K562 (cell line): ENCODE data around the gene TMEM185A. TPM values are rescaled to one million over a fixed set of nuclear protein-coding genes. Genes with fewer than 3 reads are reported as not detected.

Experiments used
- ATAC-seq: fragments of 200-7000 bp; cut with Tn5 transposase; 3 replicates; pipeline ENCODE4 v1.9.1; 2020; ENCODE audit warnings: moderate library complexity
- BruUV-seq: library from RNA; stranded (reverse); fragments of 400-500 nt; replicated peaks from 2 replicates; lab custom pipeline; 2021; lab: Mats Ljungman, UMichigan
- CTCF ChIA-PET: fragments of 300-600 bp; formaldehyde crosslinking; extraction: SDS; loops from one replicate; lab custom pipeline; 2021; ENCODE audit warnings: low intra/inter-chr PET ratio; lab: Yijun Ruan, JAX
- POLR2A ChIA-PET: fragments of 300-600, 350-650 bp; sonication (Branson Sonifier 250); formaldehyde crosslinking; extraction: SDS; loops from one replicate; lab custom pipeline; 2021; ENCODE audit warnings: antibody characterized with exemption, inconsistent platforms; lab: Yijun Ruan, JAX
- DNase-seq, 4 experiments: peaks; one replicate each; pipeline versions ENCODE4 v3.0.0 to v3.0.0-alpha.2; 2011 to 2018; ENCODE audit warnings: low spot score in 3 of 4, mixed read lengths in 3 of 4; ENCODE audit errors: extremely low read depth in 1 of 4
- FAIRE-seq: peaks from 2 replicates; lab custom pipeline; 2011; peaks lifted over from hg19 to GRCh38; lab: Jason Lieb, UNC
- H2AFZ ChIP-seq: 2 replicates; pipeline ENCODE4 v1.6.0; 2011; ENCODE audit warnings: low read depth, low read length, control low read depth, inconsistent platforms
- H3K27ac ChIP-seq: fragments of 200-600 bp; 3 replicates; pipeline ENCODE4 v1.8.0; 2011; ENCODE audit warnings: low read depth, mild to moderate bottlenecking, control low read depth, inconsistent platforms, low read length, moderate library complexity, mixed read lengths; ENCODE audit errors: extremely low read depth
- H3K27me3 ChIP-seq, 2 experiments: fragments of 300-600 bp in 1 of 2; 2 replicates in 1 of 2; 3 replicates in 1 of 2; pipeline versions ENCODE4 v1.6.0 to v1.8.0; 2011; ENCODE audit warnings: inconsistent platforms in 2 of 2, low read length in 2 of 2, mild to moderate bottlenecking in 1 of 2, mixed read lengths in 1 of 2, moderate library complexity in 1 of 2; ENCODE audit not compliant: control insufficient read depth in 2 of 2, insufficient read depth in 2 of 2
- H3K36me3 ChIP-seq: fragments of 300-600 bp; 3 replicates; pipeline ENCODE4 v1.8.0; 2011; ENCODE audit warnings: mild to moderate bottlenecking, low read length, inconsistent platforms; ENCODE audit not compliant: control insufficient read depth, insufficient read depth
- H3K4me1 ChIP-seq, 2 experiments: fragments of 200-600 bp in 1 of 2; replicated peaks in 1 of 2; 2 replicates in 1 of 2; 3 replicates in 1 of 2; pipeline versions ENCODE4 v1.5.1 to v1.8.0; 2011; ENCODE audit warnings: inconsistent platforms in 2 of 2, low read length in 2 of 2, mild to moderate bottlenecking in 1 of 2, mixed read lengths in 1 of 2, moderate library complexity in 1 of 2; ENCODE audit not compliant: control insufficient read depth in 2 of 2, insufficient read depth in 2 of 2
- H3K4me2 ChIP-seq: 2 replicates; pipeline ENCODE4 v1.6.1; 2011; ENCODE audit warnings: low read length, control low read depth, inconsistent platforms, mixed read lengths; ENCODE audit not compliant: insufficient read depth
- H3K4me3 ChIP-seq: fragments of 200-600 bp; sonication (generic), shearing (Covaris generic); 2 replicates; pipeline ENCODE4 v1.5.1; 2016; ENCODE audit warnings: control low read depth, inconsistent platforms
- H3K79me2 ChIP-seq: fragments of 200-600 bp; 3 replicates; pipeline ENCODE4 v1.8.0; 2011; ENCODE audit warnings: low read length, inconsistent platforms; ENCODE audit not compliant: control insufficient read depth, insufficient read depth
- H3K9ac ChIP-seq, 2 experiments: 2 replicates each; pipeline versions ENCODE4 v1.6.0 to v1.6.1; 2011; ENCODE audit warnings: low read depth in 2 of 2, low read length in 2 of 2, control low read depth in 1 of 2, inconsistent platforms in 1 of 2, mild to moderate bottlenecking in 1 of 2, mixed read lengths in 1 of 2; ENCODE audit not compliant: insufficient read depth in 1 of 2
- H3K9me1 ChIP-seq: one replicate; pipeline ENCODE4 v1.6.0; 2011; ENCODE audit warnings: inconsistent platforms, mild to moderate bottlenecking, low read length, moderate library complexity; ENCODE audit not compliant: control insufficient read depth, insufficient read depth
- H3K9me3 ChIP-seq: replicated peaks from 2 replicates; pipeline ENCODE4 v1.5.1; 2011; ENCODE audit warnings: low read depth, low read length, inconsistent platforms; ENCODE audit not compliant: control insufficient read depth, insufficient read depth
- H4K20me1 ChIP-seq: replicated peaks from 2 replicates; pipeline ENCODE4 v1.6.1; 2011; ENCODE audit warnings: low read length, inconsistent platforms, mixed read lengths; ENCODE audit not compliant: control insufficient read depth, insufficient read depth
- BMI1 ChIP-seq: fragments of 150-350 bp; IDR thresholded peaks from 2 replicates; pipeline ENCODE4 v1.6.1; 2014; ENCODE audit warnings: low read length
- CBFA2T2 ChIP-seq: fragments of 450-650 bp; conservative IDR thresholded peaks from 2 replicates; pipeline ENCODE4 v1.6.1; 2017; ENCODE audit warnings: mild to moderate bottlenecking
- CBFA2T3 ChIP-seq: fragments of 450-650 bp; IDR thresholded peaks from 2 replicates; pipeline ENCODE4 v1.6.1; 2017
- DIDO1 ChIP-seq: fragments of 450-650 bp; IDR thresholded peaks from 2 replicates; pipeline ENCODE4 v1.6.1; 2016; ENCODE audit warnings: low read depth, missing biosample characterization, missing genetic modification characterization
- FOXK2 ChIP-seq, 2 experiments: fragments of 450-650 bp; IDR thresholded peaks in 1 of 2; conservative IDR thresholded peaks in 1 of 2; 2 replicates each; pipeline ENCODE4 v1.6.1; 2016; ENCODE audit warnings: low read depth in 2 of 2, mild to moderate bottlenecking in 1 of 2
- GATAD2B ChIP-seq: fragments of 450-650 bp; IDR thresholded peaks from 2 replicates; pipeline ENCODE4 v1.6.1; 2017; ENCODE audit warnings: mild to moderate bottlenecking, borderline replicate concordance
- PCBP2 ChIP-seq: fragments of 200-400 bp; formaldehyde crosslinking; IDR thresholded peaks from 2 replicates; pipeline ENCODE4 v1.6.1; 2018; ENCODE audit warnings: low read length, low read depth, mild to moderate bottlenecking, moderate library complexity; ENCODE audit not compliant: poor library complexity, severe bottlenecking
- PHF20 ChIP-seq: fragments of 450-650 bp; IDR thresholded peaks from 2 replicates; pipeline ENCODE4 v1.6.1; 2018; ENCODE audit not compliant: partially characterized antibody
- SIN3A ChIP-seq, 2 experiments: fragments of 150-350 bp in 1 of 2; IDR thresholded peaks; 2 replicates each; pipeline ENCODE4 v1.6.1; 2011 to 2016; ENCODE audit warnings: borderline replicate concordance in 2 of 2, low read depth in 2 of 2, low read length in 2 of 2, mild to moderate bottlenecking in 2 of 2, moderate library complexity in 2 of 2; ENCODE audit not compliant: control insufficient read depth in 1 of 2
- SIRT6 ChIP-seq: IDR thresholded peaks from one replicate; pipeline ENCODE4 v1.6.1; 2012; ENCODE audit warnings: low read depth, mild to moderate bottlenecking, control low read depth, inconsistent platforms, low read length, moderate library complexity
- ZC3H11A ChIP-seq: IDR thresholded peaks from 2 replicates; pipeline ENCODE4 v1.6.1; 2012; ENCODE audit warnings: low read depth, low read length, improper control_type of control experiment
- ZNF311 ChIP-seq: fragments of 250-450 bp; sonication (Bioruptor Pico); IDR thresholded peaks from 2 replicates; pipeline ENCODE4 v1.4.0; 2020; ENCODE audit warnings: mild to moderate bottlenecking, moderate library complexity
- ZNF431 ChIP-seq: sonication (generic); formaldehyde crosslinking; IDR thresholded peaks from 2 replicates; pipeline ENCODE4 v1.8.0; 2022; ENCODE audit warnings: mild to moderate bottlenecking, missing genetic modification reagents
- ZNF717 ChIP-seq: fragments of 250-450 bp; sonication (Bioruptor Pico); IDR thresholded peaks from 2 replicates; pipeline ENCODE4 v1.5.0; 2021
- ZNF830 ChIP-seq: fragments of 250-450 bp; sonication (Bioruptor Pico); IDR thresholded peaks from 2 replicates; pipeline ENCODE4 v1.5.0; 2021; ENCODE audit warnings: mild to moderate bottlenecking
- WGBS: fragments of 100-300 bp; shearing (Covaris generic); methylation state at CpG from one replicate; pipeline ENCODE4 v1.1.6; 2016; ENCODE audit warnings: low coverage, mixed read lengths; ENCODE audit not compliant: insufficient coverage; ENCODE audit errors: missing lambda C conversion rate; 5-methylcytosine and 5-hydroxymethylcytosine counted together
- in situ Hi-C: fragments of 300-500 bp; cut with MboI; formaldehyde crosslinking; loops from 4 replicates; pipeline ENCODE4 v1.15.0; 2018; ENCODE audit warnings: inconsistent platforms, mixed read lengths
- intact Hi-C: fragments of 100-400 bp; cut with micrococcal nuclease; formaldehyde crosslinking; loops from 2 replicates; pipeline ENCODE4 v1.14.2; 2022
- polyA plus RNA-seq, 8 experiments: library from polyadenylated mRNA; depleted of rRNA in 4 of 8; stranded (reverse) in 5 of 8; unstranded in 3 of 8; fragments of >200 nt; fragmentation: Nextera tagmentation in 2 of 8; fragmentation: Illumina TruSeq in 1 of 8; extraction: Ambion mirVana in 2 of 8; extraction: Trizol in 1 of 8; gene quantifications; 2 replicates each; pipeline versions ENCODE4 v1.2.1 to v1.2.3, GENCODE V29; 2011 to 2014; ENCODE audit warnings: inconsistent platforms in 1 of 8, missing spikeins in 1 of 8
- total RNA-seq, 7 experiments: library from RNA; depleted of rRNA in 6 of 7; stranded (reverse); fragments of >200 nt in 6 of 7; fragmentation: Illumina TruSeq in 2 of 7; extraction: Trizol in 2 of 7; gene quantifications; 2 replicates each; pipeline versions ENCODE4 v1.2.1 to v1.2.3, GENCODE V29; 2011 to 2021; ENCODE audit warnings: low replicate concordance in 1 of 7
- TF ChIP-seq, protein P1 (sequence below): fragments of 200-800 bp; sonication (Bioruptor generic); IDR thresholded peaks from 2 replicates; pipeline ENCODE4 v1.6.1; 2017; ENCODE audit warnings: missing genetic modification characterization, missing compliant biosample characterization
- TF ChIP-seq, protein P2 (sequence below): fragments of 450-650 bp; formaldehyde crosslinking; IDR thresholded peaks from 2 replicates; pipeline ENCODE4 v1.4.0; 2020; ENCODE audit warnings: mild to moderate bottlenecking, moderate library complexity
- TF ChIP-seq, protein P3 (sequence below): fragments of 450-650 bp; formaldehyde crosslinking; IDR thresholded peaks from 2 replicates; pipeline ENCODE4 v1.4.0; 2022; ENCODE audit warnings: missing genetic modification characterization
- TF ChIP-seq, protein P4 (sequence below): fragments of 450-650 bp; conservative IDR thresholded peaks from 2 replicates; pipeline ENCODE4 v1.6.1; 2016; ENCODE audit warnings: missing genetic modification characterization, low read depth, mild to moderate bottlenecking, missing compliant biosample characterization, moderate library complexity

Gene TMEM185A
- total and polyA plus RNA-seq, 9 of the 15 experiments (the other 6 are each of a cell fraction or from before 2014, with no cell fraction given): 0.97 to 13.7 (median 5.4) TPM

DNA sequence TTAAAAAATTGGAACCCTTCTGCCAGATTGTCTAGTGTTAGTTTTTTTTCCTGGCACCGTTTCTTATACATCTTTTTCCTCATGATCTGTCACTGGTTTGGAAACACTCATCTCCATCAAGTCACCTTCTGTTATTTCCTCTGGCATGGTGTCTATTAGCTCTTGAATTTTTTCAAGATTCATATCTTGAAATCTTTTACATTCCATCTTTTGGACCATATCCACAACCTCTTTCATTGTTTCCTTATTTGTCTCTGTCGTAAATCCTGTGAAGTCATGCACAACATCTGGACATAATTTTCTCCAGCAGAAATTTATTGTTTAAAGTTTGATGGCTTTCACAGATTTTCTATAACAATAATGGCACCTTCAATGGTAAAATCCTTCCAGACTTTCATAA lies 10.2 kb upstream of the TMEM185A start:
- Histone ChIP-seq H3K27me3 (0 out of 5 replicates have a peak, but pooled peaks cover 0 to 7% of the 10 kb centered on the region in 2 experiments), H3K9ac (no peak overlapping the region), H3K79me2 (no peaks in the 10 kb centered on the region), H3K4me2 (no peak overlapping the region), H3K9me1 (no peaks in the 10 kb centered on the region), H2AFZ (no peak overlapping the region), H3K4me3 (no peak overlapping the region), H4K20me1 (no peaks in the 10 kb centered on the region), H3K27ac (no peak overlapping the region), H3K36me3 (no peaks in the 10 kb centered on the region), H3K9me3 (no peaks in the 10 kb centered on the region), H3K4me1 (no peaks in the 10 kb centered on the region)
- intact Hi-C loops: loop anchor here (10.0 kb wide), 1 partner anchor 127 kb away; no protein-coding TSS in a partner anchor
- ATAC-seq: no peak
- in situ Hi-C loops: loop anchor here (25.0 kb wide), 1 partner anchor 130 kb away; the partner anchor contains the start of gene IDS
- ChIA-PET POLR2A (no interaction called here), CTCF (no interaction called here)
- no peak for FAIRE-seq
- 0% methylated on average over 2 of the region's 2 CpGs for WGBS
- DNase-seq: no peak
- BruUV-seq: no TSS peak
- no peak for TF ChIP-seq ZNF830 (CRISPR knock-in tag)
- TF ChIP-seq DIDO1 (tag): no peak
- TF ChIP-seq CBFA2T3: no peak
- TF ChIP-seq PCBP2: no peak
- TF ChIP-seq CBFA2T2: no peak
- TF ChIP-seq GATAD2B: no peak
- TF ChIP-seq, protein P1, sequence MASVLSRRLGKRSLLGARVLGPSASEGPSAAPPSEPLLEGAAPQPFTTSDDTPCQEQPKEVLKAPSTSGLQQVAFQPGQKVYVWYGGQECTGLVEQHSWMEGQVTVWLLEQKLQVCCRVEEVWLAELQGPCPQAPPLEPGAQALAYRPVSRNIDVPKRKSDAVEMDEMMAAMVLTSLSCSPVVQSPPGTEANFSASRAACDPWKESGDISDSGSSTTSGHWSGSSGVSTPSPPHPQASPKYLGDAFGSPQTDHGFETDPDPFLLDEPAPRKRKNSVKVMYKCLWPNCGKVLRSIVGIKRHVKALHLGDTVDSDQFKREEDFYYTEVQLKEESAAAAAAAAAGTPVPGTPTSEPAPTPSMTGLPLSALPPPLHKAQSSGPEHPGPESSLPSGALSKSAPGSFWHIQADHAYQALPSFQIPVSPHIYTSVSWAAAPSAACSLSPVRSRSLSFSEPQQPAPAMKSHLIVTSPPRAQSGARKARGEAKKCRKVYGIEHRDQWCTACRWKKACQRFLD (CRISPR knock-in tag): no peak
- no peak for TF ChIP-seq SIN3A (IDR thresholded peaks at IDR 0.05; ENCODE audit: borderline replicate concordance in 2 of 2, control insufficient read depth in 1 of 2, low read depth in 2 of 2, low read length in 2 of 2)
- TF ChIP-seq PHF20: no peak
- TF ChIP-seq ZNF431 (CRISPR knock-in tag): no peak
- TF ChIP-seq, protein P2, sequence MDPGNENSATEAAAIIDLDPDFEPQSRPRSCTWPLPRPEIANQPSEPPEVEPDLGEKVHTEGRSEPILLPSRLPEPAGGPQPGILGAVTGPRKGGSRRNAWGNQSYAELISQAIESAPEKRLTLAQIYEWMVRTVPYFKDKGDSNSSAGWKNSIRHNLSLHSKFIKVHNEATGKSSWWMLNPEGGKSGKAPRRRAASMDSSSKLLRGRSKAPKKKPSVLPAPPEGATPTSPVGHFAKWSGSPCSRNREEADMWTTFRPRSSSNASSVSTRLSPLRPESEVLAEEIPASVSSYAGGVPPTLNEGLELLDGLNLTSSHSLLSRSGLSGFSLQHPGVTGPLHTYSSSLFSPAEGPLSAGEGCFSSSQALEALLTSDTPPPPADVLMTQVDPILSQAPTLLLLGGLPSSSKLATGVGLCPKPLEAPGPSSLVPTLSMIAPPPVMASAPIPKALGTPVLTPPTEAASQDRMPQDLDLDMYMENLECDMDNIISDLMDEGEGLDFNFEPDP (CRISPR knock-in tag): no peak
- TF ChIP-seq FOXK2 (conservative IDR thresholded peaks at IDR 0.05 in 1 of 2, IDR thresholded peaks at IDR 0.05 in 1 of 2; ENCODE audit: low read depth in 2 of 2): no peak
- no peak for TF ChIP-seq ZNF311 (CRISPR knock-in tag)
- TF ChIP-seq, protein P3, sequence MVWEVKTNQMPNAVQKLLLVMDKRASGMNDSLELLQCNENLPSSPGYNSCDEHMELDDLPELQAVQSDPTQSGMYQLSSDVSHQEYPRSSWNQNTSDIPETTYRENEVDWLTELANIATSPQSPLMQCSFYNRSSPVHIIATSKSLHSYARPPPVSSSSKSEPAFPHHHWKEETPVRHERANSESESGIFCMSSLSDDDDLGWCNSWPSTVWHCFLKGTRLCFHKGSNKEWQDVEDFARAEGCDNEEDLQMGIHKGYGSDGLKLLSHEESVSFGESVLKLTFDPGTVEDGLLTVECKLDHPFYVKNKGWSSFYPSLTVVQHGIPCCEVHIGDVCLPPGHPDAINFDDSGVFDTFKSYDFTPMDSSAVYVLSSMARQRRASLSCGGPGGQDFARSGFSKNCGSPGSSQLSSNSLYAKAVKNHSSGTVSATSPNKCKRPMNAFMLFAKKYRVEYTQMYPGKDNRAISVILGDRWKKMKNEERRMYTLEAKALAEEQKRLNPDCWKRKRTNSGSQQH (CRISPR knock-in tag): no peak
- no peak for TF ChIP-seq BMI1
- TF ChIP-seq SIRT6: no peak
- TF ChIP-seq, protein P4, sequence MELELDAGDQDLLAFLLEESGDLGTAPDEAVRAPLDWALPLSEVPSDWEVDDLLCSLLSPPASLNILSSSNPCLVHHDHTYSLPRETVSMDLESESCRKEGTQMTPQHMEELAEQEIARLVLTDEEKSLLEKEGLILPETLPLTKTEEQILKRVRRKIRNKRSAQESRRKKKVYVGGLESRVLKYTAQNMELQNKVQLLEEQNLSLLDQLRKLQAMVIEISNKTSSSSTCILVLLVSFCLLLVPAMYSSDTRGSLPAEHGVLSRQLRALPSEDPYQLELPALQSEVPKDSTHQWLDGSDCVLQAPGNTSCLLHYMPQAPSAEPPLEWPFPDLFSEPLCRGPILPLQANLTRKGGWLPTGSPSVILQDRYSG (tag): no peak
- no peak for TF ChIP-seq ZC3H11A
- no peak for TF ChIP-seq ZNF717
